Activated CD8-positive, alpha-beta T cell treated with anti-CD3 and anti-CD28 coated beads, Interleukin-2, amount 10 ng/mL, durations not matched to agents 7 days and 5 days (primary cell): Measurements from ENCODE around the gene PDE4C. TPM values are rescaled to one million over a fixed set of nuclear protein-coding genes. Genes with fewer than 3 reads are reported as not detected.

ENCODE experiments used
- ATAC-seq: fragments of 150-1000 bp; cut with Tn5 transposase; one replicate; pipeline ENCODE4 v1.10.0; 2021; ENCODE audit warnings: moderate library complexity
- CTCF ChIA-PET: fragments of 350-600 bp; sonication (Branson Sonifier 250); formaldehyde crosslinking; loops from one replicate; lab custom pipeline; 2021; ENCODE audit warnings: antibody characterized with exemption; lab: Charles Lee
- POLR2A ChIA-PET: fragments of 350-600 bp; sonication (Branson Sonifier 250); formaldehyde crosslinking; loops from one replicate; lab custom pipeline; 2021; ENCODE audit warnings: antibody characterized with exemption; lab: Charles Lee
- DNase-seq: peaks from one replicate; pipeline ENCODE4 v3.0.0-alpha.2; 2020
- H3K27ac Mint-ChIP-seq: one replicate; pipeline ENCODE4 v1.8.0; 2021; ENCODE audit warnings: mild to moderate bottlenecking, mixed read lengths
- H3K27me3 Mint-ChIP-seq: one replicate; pipeline ENCODE4 v1.8.0; 2021; ENCODE audit warnings: low read depth, mixed read lengths
- H3K36me3 Mint-ChIP-seq: one replicate; pipeline ENCODE4 v1.8.0; 2021; ENCODE audit warnings: low read depth, mixed read lengths
- H3K4me1 Mint-ChIP-seq: one replicate; pipeline ENCODE4 v1.8.0; 2021; ENCODE audit warnings: low read depth, mixed read lengths
- H3K4me3 Mint-ChIP-seq: one replicate; pipeline ENCODE4 v1.8.0; 2021; ENCODE audit warnings: mild to moderate bottlenecking, mixed read lengths
- H3K9me3 Mint-ChIP-seq: one replicate; pipeline ENCODE4 v1.8.0; 2022; ENCODE audit warnings: mixed read lengths; ENCODE audit not compliant: insufficient read depth
- total RNA-seq, 2 experiments: library from RNA; stranded (reverse); gene quantifications; one replicate each; pipeline ENCODE4 v1.2.3, GENCODE V29; 2021

Gene PDE4C
- total RNA-seq, 2 experiments from 2014 or later = 0.08 TPM; not detected in 1

DNA sequence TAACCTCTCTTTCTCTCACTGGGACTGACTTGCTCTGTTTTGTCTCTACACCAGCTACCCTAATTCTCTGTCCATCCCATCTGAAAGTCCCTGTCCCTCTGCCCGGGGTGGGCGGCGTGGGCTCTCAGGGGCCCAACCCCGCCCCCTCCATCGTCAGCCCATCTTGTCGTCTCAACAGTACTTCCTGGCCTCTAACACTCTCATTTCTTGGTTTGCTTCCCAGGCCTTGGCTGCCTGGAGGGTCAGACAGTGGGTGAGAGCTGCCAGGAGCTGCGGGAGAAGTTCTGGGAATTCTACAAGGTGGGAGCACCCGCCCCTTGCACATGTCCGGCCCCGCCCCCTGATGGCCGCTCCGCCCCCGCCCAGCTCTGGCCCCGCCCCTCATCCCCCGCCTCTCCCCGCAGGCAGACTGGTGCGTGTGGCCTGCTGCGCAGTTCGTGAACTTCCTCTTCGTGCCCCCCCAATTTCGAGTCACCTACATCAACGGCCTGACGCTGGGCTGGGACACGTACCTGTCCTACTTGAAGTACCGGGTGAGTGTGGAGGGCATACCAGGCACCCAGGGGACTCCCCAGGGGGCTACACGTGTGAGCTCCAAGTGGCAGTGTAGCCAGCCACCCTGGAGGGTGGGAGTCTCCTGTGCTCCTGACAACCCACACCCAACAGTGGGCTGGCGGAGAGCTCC, 31.5 kb downstream of the PDE4C start:
- Mint-ChIP-seq H3K27ac (peak overlapping the region; percentile 93), H3K27me3 (no peaks in the 10 kb centered on the region), H3K4me1 (peaks cover 26% of the 10 kb centered on the region), H3K9me3 (no peaks in the 10 kb centered on the region), H3K4me3 (peak overlapping the region; percentile 90), H3K36me3 (peaks cover 9% of the 10 kb centered on the region)
- ATAC-seq = no peak
- DNase-seq = peak; percentile 55
- ChIA-PET CTCF (interaction anchor here (4.2 to 5.4 kb wide), 2 partner anchors 9 to 85 kb away, joined by 38 to 49 read pairs; partner anchors contain the start of genes JUND and RAB3A), POLR2A (interaction anchor here (0.6 to 3.2 kb wide), 2 partner anchors 86 to 262 kb away, joined by 3 to 14 read pairs; partner anchors contain the start of genes CCDC124 and JUND)

DNA sequence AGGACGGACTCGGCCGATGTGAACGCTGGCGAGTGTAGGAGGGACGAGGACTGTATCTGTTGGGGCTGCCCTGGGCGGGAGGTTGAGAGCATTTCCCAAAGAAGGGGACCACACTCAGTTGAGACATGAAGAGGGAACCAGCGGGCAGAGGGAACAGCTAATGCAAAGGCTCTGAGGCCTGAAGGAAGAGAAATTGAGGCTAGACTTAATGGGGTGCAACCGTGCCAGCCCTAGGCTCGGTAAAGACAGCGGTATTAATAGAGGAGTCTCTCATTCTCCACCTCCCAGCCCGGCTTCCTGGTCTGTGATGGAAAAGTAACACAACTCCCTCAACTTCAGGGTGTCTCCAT, 32.1 kb downstream of the PDE4C start:
- peaks cover 26% of the 10 kb centered on the region for H3K4me1 Mint-ChIP-seq
- ChIA-PET CTCF (interaction anchor here (4.2 to 5.4 kb wide), 2 partner anchors 10 to 85 kb away, joined by 38 to 49 read pairs; partner anchors contain the start of genes JUND and RAB3A), POLR2A (interaction anchor here (1.1 to 3.2 kb wide), 2 partner anchors 87 to 129 kb away, joined by 3 to 14 read pairs; partner anchors contain the start of genes JUND and LSM4)
- H3K27me3 Mint-ChIP-seq = no peaks in the 10 kb centered on the region
- peak overlapping the region; percentile 93 for H3K27ac Mint-ChIP-seq
- H3K9me3 Mint-ChIP-seq = no peaks in the 10 kb centered on the region
- ATAC-seq = no peak
- H3K4me3 Mint-ChIP-seq = peak overlapping the region; percentile 90
- peaks cover 8% of the 10 kb centered on the region for H3K36me3 Mint-ChIP-seq
- DNase-seq = no peak

DNA sequence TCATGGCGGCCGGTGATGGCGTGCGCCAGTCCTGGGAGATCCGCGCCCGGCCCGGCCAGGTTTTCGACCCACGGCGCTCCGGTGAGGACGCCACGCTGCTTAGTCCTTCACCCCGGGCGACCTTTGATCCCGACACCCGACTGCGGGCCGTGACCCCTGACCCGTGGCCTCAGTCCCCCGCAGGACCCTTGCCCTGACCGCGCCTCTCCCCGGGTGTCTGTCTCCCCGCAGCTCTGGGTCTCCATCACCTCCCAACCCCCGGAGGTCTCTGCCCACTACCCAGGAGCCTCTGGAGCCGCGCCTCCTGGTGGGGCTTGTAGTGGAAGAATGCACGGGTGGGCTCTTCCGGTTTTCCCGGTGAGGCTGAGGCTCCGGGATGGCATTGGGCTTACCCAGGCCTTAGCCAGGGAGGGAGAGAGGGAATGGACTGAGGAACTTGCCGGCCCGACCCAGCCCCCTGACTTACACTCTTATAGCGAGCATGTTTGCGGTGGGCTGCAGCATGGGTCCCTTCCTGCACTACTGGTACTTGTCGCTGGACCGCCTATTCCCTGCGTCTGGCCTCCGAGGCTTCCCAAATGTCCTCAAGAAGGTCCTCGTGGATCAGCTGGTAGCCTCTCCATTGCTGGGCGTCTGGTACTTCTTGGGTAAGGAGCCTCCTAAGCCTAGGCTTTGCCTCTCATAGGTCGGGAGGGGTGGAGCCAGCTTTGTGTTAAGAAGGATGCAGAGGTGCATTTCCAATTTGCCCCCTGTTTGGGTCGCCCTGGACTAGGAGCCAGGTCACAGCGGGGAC, 32.7 kb downstream of the PDE4C start:
- ATAC-seq = no peak
- ChIA-PET POLR2A (interaction anchor here (0.6 to 3.2 kb wide), 4 partner anchors 10 to 130 kb away, joined by 3 to 14 read pairs (median 4); partner anchors contain the start of genes JUND and LSM4), CTCF (interaction anchor here (0.6 to 5.4 kb wide), 19 partner anchors 10 to 334 kb away, joined by 3 to 55 read pairs (median 7); partner anchors contain the start of genes IFI30, JUND, PIK3R2 and RAB3A)
- H3K4me1 Mint-ChIP-seq = peaks cover 26% of the 10 kb centered on the region
- peaks cover 8% of the 10 kb centered on the region for H3K36me3 Mint-ChIP-seq
- no peak for DNase-seq
- H3K27ac Mint-ChIP-seq = peak overlapping the region; percentile 93
- no peaks in the 10 kb centered on the region for H3K27me3 Mint-ChIP-seq
- no peaks in the 10 kb centered on the region for H3K9me3 Mint-ChIP-seq
- peak overlapping the region; percentile 90 for H3K4me3 Mint-ChIP-seq

DNA sequence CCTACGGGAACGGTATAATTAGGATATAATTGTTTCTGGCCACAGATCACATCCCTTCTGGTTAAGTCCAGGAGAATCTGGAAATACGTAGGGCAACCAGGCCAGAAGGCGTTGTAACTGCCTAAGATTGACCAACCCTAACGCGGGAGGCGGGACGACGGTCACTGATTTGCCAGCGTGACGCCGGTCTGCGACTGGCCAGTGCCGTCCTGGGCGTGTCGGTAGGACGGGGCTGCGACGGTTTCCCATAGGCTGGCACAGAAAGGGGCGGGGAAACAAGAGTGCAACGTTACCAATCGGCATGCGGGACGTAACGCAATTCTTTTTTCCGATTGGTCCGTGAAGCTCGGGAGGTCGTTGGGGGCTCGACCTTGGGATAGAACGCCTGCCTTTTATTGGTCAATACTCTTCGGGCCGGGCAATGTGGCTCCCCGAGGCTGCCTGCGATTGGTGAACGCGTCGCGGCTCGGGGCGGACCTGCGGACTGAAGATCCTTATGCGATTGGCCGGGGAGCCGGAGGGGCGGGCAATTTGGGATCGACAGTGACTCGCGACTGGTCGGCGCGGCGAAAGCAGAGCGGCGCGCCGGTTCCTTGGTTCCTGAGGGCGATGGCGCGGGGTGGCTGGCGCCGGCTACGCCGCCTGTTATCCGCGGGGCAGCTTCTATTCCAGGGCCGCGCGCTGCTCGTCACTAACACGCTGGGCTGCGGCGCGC, 33.4 kb downstream of the PDE4C start, which contains the start of gene MPV17L2:
TSS of gene MPV17L2 (plus strand) at position 546 of the 715 bp plus-strand sequence. CDS start at position 610, 64 bp downstream.
- Mint-ChIP-seq H3K36me3 (peaks cover 8% of the 10 kb centered on the region), H3K27ac (peak within 1 kb of the TSS; percentile 93), H3K4me3 (peak within 1 kb of the TSS; percentile 90), H3K4me1 (peaks cover 26% of the 10 kb centered on the region), H3K27me3 (no peaks in the 10 kb centered on the region), H3K9me3 (no peaks in the 10 kb centered on the region)
- ATAC-seq (peak; percentile 95), DNase-seq (peak; percentile 100)
- ChIA-PET CTCF (interaction anchor here (0.6 to 5.4 kb wide), 25 partner anchors 11 to 333 kb away, joined by 3 to 55 read pairs (median 5); partner anchors contain the start of genes IFI30, JUND, PIK3R2 and RAB3A), POLR2A (interaction anchor here (0.6 to 3.2 kb wide), 6 partner anchors 10 to 130 kb away, joined by 3 to 14 read pairs (median 4); partner anchors contain the start of genes JUND, LSM4 and RAB3A)

DNA sequence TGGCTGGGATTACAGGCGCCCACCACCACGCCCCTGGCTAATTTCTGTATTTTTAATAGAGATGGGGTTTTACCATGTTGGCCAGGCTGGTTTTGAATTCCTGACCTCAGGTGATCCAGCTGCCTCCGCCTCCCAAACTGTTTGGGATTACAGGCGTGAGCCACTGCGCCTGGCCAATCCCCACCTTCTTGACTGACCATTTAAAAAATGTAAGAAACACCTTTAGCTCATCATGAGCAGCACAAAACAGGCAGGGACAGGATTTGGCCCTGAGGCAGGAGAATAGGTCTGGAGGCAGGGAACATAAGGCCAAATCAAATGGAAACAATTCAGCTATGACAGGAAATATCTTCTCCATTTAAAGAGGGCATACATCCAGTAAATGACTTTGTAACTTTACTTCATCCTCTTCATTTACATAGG, 34.6 kb downstream of the PDE4C start:
- Mint-ChIP-seq H3K4me3 (peak overlapping the region; percentile 90), H3K9me3 (no peaks in the 10 kb centered on the region)
- POLR2A ChIA-PET = interaction anchor here (1.0 to 1.9 kb wide), 4 partner anchors 9 to 89 kb away, joined by 3 to 7 read pairs (median 6); partner anchors contain the start of genes JUND and RAB3A

DNA sequence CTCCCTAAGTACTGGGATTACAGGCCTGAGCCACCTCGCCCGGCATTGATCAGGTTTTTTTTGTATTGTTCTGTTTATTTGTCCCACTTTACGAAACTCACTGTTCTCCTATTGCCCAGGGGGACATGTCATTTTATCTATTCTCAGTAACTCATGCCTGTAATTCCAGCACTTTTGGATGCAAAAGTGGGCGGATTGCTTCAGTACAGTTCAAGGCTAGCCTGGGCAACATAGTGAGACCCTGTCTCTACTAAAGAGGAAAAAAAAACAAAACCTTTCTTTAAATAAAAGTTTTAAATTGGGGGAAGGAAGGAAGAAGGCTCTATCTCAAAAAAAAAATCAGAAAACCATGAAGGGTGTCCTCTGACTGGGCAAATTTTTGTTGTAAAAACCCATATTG, 36.0 kb downstream of the PDE4C start:
- ChIA-PET CTCF (interaction anchor here (5.4 kb wide), 1 partner anchor 13 kb away, joined by 49 read pairs; the partner anchor contains the start of gene RAB3A), POLR2A (interaction anchor here (1.2 kb wide), 1 partner anchor 16 kb away, joined by 3 read pairs; no protein-coding TSS in a partner anchor)
- H3K9me3 Mint-ChIP-seq = no peaks in the 10 kb centered on the region
- ATAC-seq (no peak), DNase-seq (no peak)
- no peak overlapping the region for H3K4me3 Mint-ChIP-seq
- H3K27ac Mint-ChIP-seq = no peak overlapping the region
- peaks cover 26% of the 10 kb centered on the region for H3K4me1 Mint-ChIP-seq
- H3K27me3 Mint-ChIP-seq = no peaks in the 10 kb centered on the region
- peaks cover 3% of the 10 kb centered on the region for H3K36me3 Mint-ChIP-seq

More for the DNA sequence above, 34.6 kb downstream of the PDE4C start:
- CTCF ChIA-PET = interaction anchor here (0.7 to 5.4 kb wide), 21 partner anchors 10 to 225 kb away, joined by 3 to 55 read pairs (median 5); partner anchors contain the start of genes IFI30, JUND, LSM4 and PIK3R2
- Mint-ChIP-seq H3K36me3 (peaks cover 8% of the 10 kb centered on the region), H3K27ac (peak overlapping the region; percentile 93), H3K4me1 (peaks cover 26% of the 10 kb centered on the region), H3K27me3 (no peaks in the 10 kb centered on the region)
- DNase-seq (no peak), ATAC-seq (no peak)

DNA sequence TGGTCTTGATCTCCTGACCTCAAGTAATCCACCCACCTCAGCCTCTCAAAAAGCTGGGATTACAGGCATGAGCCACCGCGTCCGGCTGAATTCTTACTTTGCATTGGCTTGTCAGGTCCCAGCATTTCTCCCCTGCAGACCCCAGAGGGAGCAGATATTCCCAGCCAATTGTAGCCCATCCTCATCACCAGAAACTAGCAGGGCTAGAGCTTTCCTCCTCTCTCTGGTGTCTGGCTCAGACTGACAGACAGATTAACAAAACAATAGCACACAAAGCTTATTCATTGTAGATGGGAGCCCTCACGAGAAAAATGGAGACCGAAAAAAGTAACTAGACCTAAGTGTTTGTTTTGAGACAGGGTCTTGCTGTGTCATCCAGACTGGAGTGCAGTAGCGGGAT, 40.7 kb downstream of the PDE4C start:
- CTCF ChIA-PET = interaction anchor here (0.7 to 1.4 kb wide), 3 partner anchors 94 to 239 kb away, joined by 3 to 5 read pairs (median 4); no protein-coding TSS in a partner anchor
- no peaks in the 10 kb centered on the region for H3K9me3 Mint-ChIP-seq
- no peaks in the 10 kb centered on the region for H3K36me3 Mint-ChIP-seq
- POLR2A ChIA-PET = interaction anchor here (1.5 kb wide), 1 partner anchor 95 kb away, joined by 3 read pairs; no protein-coding TSS in a partner anchor
- no peaks in the 10 kb centered on the region for H3K27me3 Mint-ChIP-seq
- DNase-seq (no peak), ATAC-seq (no peak)
- H3K27ac Mint-ChIP-seq = no peak overlapping the region
- H3K4me3 Mint-ChIP-seq = no peak overlapping the region
- no peaks in the 10 kb centered on the region for H3K4me1 Mint-ChIP-seq

DNA sequence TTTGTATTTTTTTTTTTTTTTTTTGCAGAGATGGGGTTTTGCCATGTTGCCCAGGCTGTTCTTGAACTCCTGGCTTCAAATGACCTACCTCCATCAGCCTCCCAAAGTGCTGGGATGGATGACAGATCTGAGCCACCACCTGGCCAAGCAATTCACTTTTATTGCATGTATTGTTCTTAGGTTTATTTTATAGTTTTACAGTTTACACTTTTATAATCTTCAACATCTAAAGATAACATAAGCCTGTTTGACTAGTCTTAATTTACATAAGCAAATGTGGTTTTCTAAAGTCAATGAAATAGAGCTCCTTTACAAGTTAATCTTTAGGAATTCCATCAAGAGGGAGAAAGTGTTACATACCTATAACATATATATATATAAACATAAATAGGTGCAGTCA, 42.7 kb downstream of the PDE4C start:
- H3K27ac Mint-ChIP-seq = no peak overlapping the region
- POLR2A ChIA-PET = interaction anchor here (1.2 kb wide), 1 partner anchor 9 kb away, joined by 5 read pairs; the partner anchor contains the start of gene MPV17L2

DNA sequence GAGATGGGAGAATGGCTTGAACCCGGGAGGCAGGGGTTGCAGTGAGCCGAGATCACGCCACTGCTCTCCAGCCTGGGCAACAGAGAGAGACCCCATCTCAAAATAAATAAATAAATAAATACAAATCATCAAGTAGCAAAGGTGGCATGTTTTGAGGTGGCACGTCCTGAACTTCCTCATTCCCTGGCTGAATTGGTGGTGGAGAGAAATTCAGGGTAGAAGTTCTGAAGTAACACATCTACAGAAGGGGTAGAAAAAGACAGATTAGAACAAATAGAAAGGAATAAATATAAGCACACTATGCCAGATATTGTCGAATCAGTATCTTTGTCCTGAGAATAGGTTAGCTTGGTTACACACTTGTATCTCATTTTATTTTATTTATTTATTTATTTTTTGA, 46.3 kb downstream of the PDE4C start:
- Mint-ChIP-seq H3K4me1 (peaks cover 7% of the 10 kb centered on the region), H3K27ac (no peak overlapping the region), H3K36me3 (peaks cover 25% of the 10 kb centered on the region), H3K27me3 (no peaks in the 10 kb centered on the region), H3K9me3 (no peaks in the 10 kb centered on the region), H3K4me3 (no peak overlapping the region)
- ChIA-PET POLR2A (no interaction called here), CTCF (interaction anchor here (1.4 to 1.8 kb wide), 2 partner anchors 72 to 208 kb away, joined by 3 to 6 read pairs; no protein-coding TSS in a partner anchor)
- DNase-seq = no peak
- ATAC-seq = no peak

More for the DNA sequence above, 42.7 kb downstream of the PDE4C start:
- no peaks in the 10 kb centered on the region for H3K4me1 Mint-ChIP-seq
- ATAC-seq (no peak), DNase-seq (no peak)
- H3K36me3 Mint-ChIP-seq = peaks cover 4% of the 10 kb centered on the region
- H3K4me3 Mint-ChIP-seq = no peak overlapping the region
- CTCF ChIA-PET = interaction anchor here (1.3 kb wide), 1 partner anchor 69 kb away, joined by 3 read pairs; no protein-coding TSS in a partner anchor
- no peaks in the 10 kb centered on the region for H3K9me3 Mint-ChIP-seq
- no peaks in the 10 kb centered on the region for H3K27me3 Mint-ChIP-seq
